ENCODE measurements around the gene ZSWIM9. TPM values are rescaled to one million over a fixed set of nuclear protein-coding genes. Genes with fewer than 3 reads are reported as not detected.

ZSWIM9 gene
- 10 to 100 TPM in 1 of 3 donors, 1 to 10 TPM in 2; 6.0 to 12.9 (median 8.7) TPM for total RNA-seq
- long read RNA-seq, donor 1, partial matches to known transcripts = 2 of 9 reads
- long read RNA-seq, donor 1, other reads (novel, unspliced or antisense) = 6 of 9 reads
- long read RNA-seq, donor 2, partial matches to known transcripts = 0 of 1 reads
- long read RNA-seq, donor 2, other reads (novel, unspliced or antisense) = 1 of 1 reads

- ATAC-seq = peak; percentile 94
- H3K9me3 ChIP-seq = no peaks in the 10 kb centered on the region
- peak; percentile 17 for TF ChIP-seq CTCF (IDR thresholded peaks at IDR 0.05)
- peak; percentile 92 to 95 (median 95) for DNase-seq
- intact Hi-C loops (cut with DNase I, micrococcal nuclease) = no loop called here
- H3K4me3 ChIP-seq = peak within 1 kb of the TSS; percentile 57
- H3K4me1 ChIP-seq (ENCODE audit: low read depth) = peaks cover 12% of the 10 kb centered on the region
- H3K36me3 ChIP-seq (ENCODE audit: low read depth) = no peaks in the 10 kb centered on the region
Measured at GRCh38 chr19:48169939-48170803, at the start of gene ZSWIM9, which contains the start of gene LIG1. Gene ZSWIM9 (plus strand): TSS chr19:48170680. CDS start chr19:48171803, 1,123 bp downstream. Gene LIG1 (minus strand): TSS chr19:48170344. CDS start chr19:48165566, 4,778 bp downstream.

GRCh38 chr19:48121066-48121465 is 49.4 kb upstream of the ZSWIM9 start:
- Histone ChIP-seq H3K4me3 (no peak overlapping the region), H3K36me3 (ENCODE audit: low read depth) (no peaks in the 10 kb centered on the region), H3K9me3 (no peaks in the 10 kb centered on the region), H3K4me1 (ENCODE audit: low read depth) (no peaks in the 10 kb centered on the region)
- ATAC-seq (no peak), DNase-seq (no peak)
- intact Hi-C loops (cut with DNase I, micrococcal nuclease) = no loop called here
- TF ChIP-seq CTCF (IDR thresholded peaks at IDR 0.05) = no peak

DNA sequence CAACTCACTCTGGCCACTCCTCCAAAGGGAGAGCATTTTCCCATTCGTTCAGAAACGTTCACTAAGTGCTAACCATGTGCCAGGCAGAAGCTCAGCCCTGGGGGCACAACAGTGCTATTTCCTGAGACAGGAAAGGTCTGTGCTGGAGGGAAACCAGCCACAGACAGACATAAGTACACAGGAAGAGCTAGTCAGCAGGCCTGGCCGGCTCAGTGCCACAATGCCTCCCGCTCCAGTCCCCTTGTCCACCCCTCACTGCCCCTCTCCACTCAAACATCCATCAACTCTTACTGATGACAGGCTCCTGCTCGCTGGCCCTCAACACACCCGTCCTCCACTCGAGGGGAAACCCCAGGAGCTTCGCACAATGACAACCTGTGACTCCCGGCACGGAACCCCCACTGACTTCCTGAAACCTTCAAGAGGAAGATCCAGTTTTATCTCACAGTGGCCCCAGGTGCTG is 48.5 kb upstream of the ZSWIM9 start:
- Histone ChIP-seq H3K4me1 (ENCODE audit: low read depth) (no peaks in the 10 kb centered on the region), H3K36me3 (ENCODE audit: low read depth) (no peaks in the 10 kb centered on the region), H3K9me3 (no peaks in the 10 kb centered on the region), H3K4me3 (no peak overlapping the region)
- intact Hi-C loops (cut with DNase I, micrococcal nuclease) = no loop called here
- ATAC-seq (no peak), DNase-seq (no peak)
- no peak for TF ChIP-seq CTCF (IDR thresholded peaks at IDR 0.05)

GRCh38 chr19:48122421-48122820 is 48.1 kb upstream of the ZSWIM9 start:
- Histone ChIP-seq H3K4me1 (ENCODE audit: low read depth) (no peaks in the 10 kb centered on the region), H3K4me3 (no peak overlapping the region), H3K9me3 (no peaks in the 10 kb centered on the region), H3K36me3 (ENCODE audit: low read depth) (no peaks in the 10 kb centered on the region)
- ATAC-seq (no peak), DNase-seq (no peak)
- intact Hi-C loops (cut with DNase I, micrococcal nuclease) = no loop called here
- TF ChIP-seq CTCF (IDR thresholded peaks at IDR 0.05) = no peak

DNA sequence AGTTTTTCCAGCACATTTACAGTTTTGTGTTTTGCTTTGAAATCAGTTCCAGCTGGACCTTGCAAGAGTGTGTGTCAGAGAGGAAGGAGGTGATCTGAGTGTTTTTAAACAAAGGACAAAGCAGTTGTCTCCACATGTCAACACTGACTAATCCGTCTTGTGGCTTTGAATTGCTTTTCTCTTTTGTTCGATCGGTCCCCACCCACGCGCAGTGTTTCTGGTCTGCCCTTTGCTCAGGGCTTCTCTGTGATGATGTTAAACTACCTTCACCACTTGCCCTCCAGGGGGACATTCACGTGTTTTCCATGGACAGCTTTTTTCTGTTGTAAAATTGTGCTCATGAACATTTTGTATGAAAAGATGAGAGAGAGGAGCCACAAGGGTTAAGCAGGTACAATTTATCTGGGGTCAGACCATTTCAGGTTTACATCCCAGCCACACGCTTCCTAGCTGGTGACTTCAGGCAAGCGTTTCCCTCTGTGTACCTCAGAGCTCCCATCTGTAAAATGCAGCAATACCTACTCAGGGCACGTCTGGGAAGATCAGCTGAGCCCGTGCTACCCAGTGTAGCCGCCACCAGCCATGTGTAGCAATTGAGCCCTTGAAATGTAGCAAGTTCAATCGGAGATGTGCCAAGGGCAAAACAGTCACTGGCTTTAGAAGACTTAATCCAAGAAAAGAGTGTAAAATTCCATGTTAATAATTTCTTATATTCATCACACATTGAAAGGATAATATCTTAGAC is 46.4 kb upstream of the ZSWIM9 start:
- DNase-seq (no peak), ATAC-seq (peak; percentile 55)
- Histone ChIP-seq H3K9me3 (no peaks in the 10 kb centered on the region), H3K4me3 (no peak overlapping the region), H3K4me1 (ENCODE audit: low read depth) (no peaks in the 10 kb centered on the region), H3K36me3 (ENCODE audit: low read depth) (no peaks in the 10 kb centered on the region)
- TF ChIP-seq CTCF (IDR thresholded peaks at IDR 0.05) = no peak
- intact Hi-C loops (cut with DNase I, micrococcal nuclease) = no loop called here

Measured in mucosa of descending colon (tissue), 3 donors.